Breast epithelium (tissue), 3 donors: Measurements from ENCODE around the gene USPL1.

Experiments used
- CTCF ChIP-seq, 3 donors: fragments of 450-650 bp; IDR thresholded peaks; one replicate each; pipeline ENCODE4 v1.5.1; 2016 to 2017; ENCODE audit warnings: antibody characterized with exemption in 3 of 3, mild to moderate bottlenecking in 3 of 3, moderate library complexity in 3 of 3
- POLR2A ChIP-seq: fragments of 450-650 bp; IDR thresholded peaks from one replicate; pipeline ENCODE4 v1.6.1; 2016; ENCODE audit warnings: antibody characterized with exemption, mild to moderate bottlenecking, moderate library complexity
- POLR2AphosphoS5 ChIP-seq, 3 donors: sonication (generic); formaldehyde crosslinking; IDR thresholded peaks; one replicate each; pipeline ENCODE4 v1.6.1; 2017; ENCODE audit warnings: antibody characterized with exemption in 3 of 3

GRCh38 chr13:30618186-30618929 lies 638 bp downstream of the USPL1 start:
- no peak for TF ChIP-seq POLR2A
- TF ChIP-seq CTCF (IDR thresholded peaks at IDR 0.05) = no peak
- TF ChIP-seq POLR2AphosphoS5 (IDR thresholded peaks at IDR 0.05) = no peak
